ENCODE measurements around the gene TMEM179B. TPM values are rescaled to one million over a fixed set of nuclear protein-coding genes. Genes with fewer than 3 reads are reported as not detected.
A peak's percentile ranks its signal among the peaks of the same experiment; 100 is the strongest.

Gene TMEM179B
- total and polyA plus RNA-seq, 9 of the 15 experiments (the other 6 are each of a cell fraction or from before 2014, with no cell fraction given), result 27.7 to 105 (median 37.0) TPM

GRCh38 chr11:62787005-62787759 is at the start of gene TMEM179B (continued):
- no peak; the same call in 1 of the 2 replicates for TF ChIP-seq NFIC (IDR thresholded peaks at IDR 0.05)
- TF ChIP-seq SNAPC5 (CRISPR knock-in tag; IDR thresholded peaks at IDR 0.05), result no peak
- no peak for TF ChIP-seq SNRNP70 (optimal IDR thresholded peaks at IDR 0.05; ENCODE audit: low read depth, low read length)
- no peak for TF ChIP-seq SRSF1 (IDR thresholded peaks at IDR 0.05; ENCODE audit: low read depth, low read length)
- TF ChIP-seq NR2C2 (CRISPR knock-in tag; IDR thresholded peaks at IDR 0.05), result peak; percentile 88
- TF ChIP-seq NR2C2 (tag; IDR thresholded peaks at IDR 0.05), result peak; percentile 84
- TF ChIP-seq ZMIZ1 (IDR thresholded peaks at IDR 0.05; ENCODE audit: low read depth in 2 of 2, low read length in 2 of 2), result peak in 1 of 2 experiments; percentile 21; a peak in 1 of 4 replicates
- TF ChIP-seq NCOR1 (IDR thresholded peaks at IDR 0.05), result peak; percentile 53; the same call in 1 of the 2 replicates
- TF ChIP-seq REST (IDR thresholded peaks at IDR 0.05; ENCODE audit: borderline replicate concordance), result peak; percentile 50
- peak; percentile 32; the same call in 1 of the 2 replicates for TF ChIP-seq REST (CRISPR knock-in tag; IDR thresholded peaks at IDR 0.05; ENCODE audit: low read depth)
- TF ChIP-seq ZNF717 (CRISPR knock-in tag; IDR thresholded peaks at IDR 0.05), result no peak
- no peak for TF ChIP-seq PHB2 (IDR thresholded peaks at IDR 0.05; ENCODE audit: low read depth)
- TF ChIP-seq POLR2AphosphoS5 (IDR thresholded peaks at IDR 0.05; ENCODE audit: control insufficient read depth, insufficient read depth, low read depth, low read length), result peak; percentile 88
- no peak for TF ChIP-seq HMG20A (CRISPR knock-in tag; conservative IDR thresholded peaks at IDR 0.05)
- no peak for TF ChIP-seq ZNF57 (CRISPR knock-in tag; IDR thresholded peaks at IDR 0.05)
